ENCODE results near the gene HPCAL1. TPM values are rescaled to one million over a fixed set of nuclear protein-coding genes. Genes with fewer than 3 reads are reported as not detected.

Gene HPCAL1
- polyA plus RNA-seq, 3 donors: 82.1 to 99.5 (median 98.0) TPM

- no peak overlapping the region for H3K4me2 ChIP-seq (replicated peaks; ENCODE audit: extremely low read depth, low read length, poor library complexity, severe bottlenecking)
- Mint-ChIP-seq H3K4me1 (peaks cover 35% of the 10 kb centered on the region), H3K27me3 (ENCODE audit: low read depth in 3 of 3) (peaks cover 0 to 5% (median 0%) of the 10 kb centered on the region in 3 donors), H3K9me3 (peaks cover 0 to 6% (median 3%) of the 10 kb centered on the region in 7 donors), H3K36me3 (peaks cover 32 to 51% of the 10 kb centered on the region in 2 donors), H3K27ac (peak overlapping the region in 4 of 7 donors; percentile 13 to 83 (median 54)), H3K4me3 (no peak overlapping the region)
- 100% methylated on average over 6 of the region's 7 CpGs for WGBS (ENCODE audit: insufficient coverage)
- peaks cover 32% of the 10 kb centered on the region for H4K20me1 ChIP-seq (ENCODE audit: insufficient read depth, low read length)
- no peak for TF ChIP-seq CTCF (IDR thresholded peaks at IDR 0.05)
- intact Hi-C loops (cut with micrococcal nuclease): loop anchor here (5.0 kb wide), 2 partner anchors 112 to 292 kb away; partner anchors contain the start of genes HPCAL1 (in 1 of the 2) and RRM2 (in 1 of the 2)
- peaks cover 25 to 26% of the 10 kb centered on the region in 2 donors for H3K4me1 ChIP-seq (ENCODE audit: control insufficient read depth in 1 of 2, insufficient read depth in 2 of 2, low read length in 2 of 2)
- H3K9ac ChIP-seq (ENCODE audit: insufficient read depth, low read length, poor library complexity, severe bottlenecking): no peak overlapping the region
- no peaks in the 10 kb centered on the region for H3K27me3 ChIP-seq (ENCODE audit: control insufficient read depth in 2 of 2, insufficient read depth in 2 of 2, low read length in 2 of 2)
- peaks cover 7 to 43% of the 10 kb centered on the region in 2 donors for H3K36me3 ChIP-seq (replicated peaks in 1 of 2; ENCODE audit: control insufficient read depth in 1 of 2, insufficient read depth in 2 of 2, low read length in 2 of 2)
- H3K9me3 ChIP-seq (replicated peaks in 1 of 2; ENCODE audit: control insufficient read depth in 1 of 2, insufficient read depth in 1 of 2, low read length in 2 of 2): no peaks in the 10 kb centered on the region
- H3K27ac ChIP-seq (ENCODE audit: low read depth in 1 of 2, low read length in 2 of 2): no peak overlapping the region
- peaks cover 33% of the 10 kb centered on the region for H3K79me2 ChIP-seq (ENCODE audit: insufficient read depth, low read length)
- H3K4me3 ChIP-seq (replicated peaks in 1 of 3; ENCODE audit: low read depth in 2 of 3, low read length in 3 of 3): no peak overlapping the region
- no peak for DNase-seq
- H2AFZ ChIP-seq (ENCODE audit: insufficient read depth, low read depth, low read length, poor library complexity, severe bottlenecking): no peak overlapping the region
These were observed 111.3 kb downstream of the HPCAL1 start for GRCh38 chr2:10413991-10414451.

- Histone ChIP-seq H4K20me1 (ENCODE audit: insufficient read depth, low read length) (peaks cover 32% of the 10 kb centered on the region), H3K27ac (ENCODE audit: low read depth in 1 of 2, low read length in 2 of 2) (no peak overlapping the region), H3K36me3 (replicated peaks in 1 of 2; ENCODE audit: control insufficient read depth in 1 of 2, insufficient read depth in 2 of 2, low read length in 2 of 2) (peaks cover 11 to 49% of the 10 kb centered on the region in 2 donors), H3K27me3 (ENCODE audit: control insufficient read depth in 2 of 2, insufficient read depth in 2 of 2, low read length in 2 of 2) (no peaks in the 10 kb centered on the region), H3K4me3 (replicated peaks in 1 of 3; ENCODE audit: low read depth in 2 of 3, low read length in 3 of 3) (no peak overlapping the region), H3K4me1 (ENCODE audit: control insufficient read depth in 1 of 2, insufficient read depth in 2 of 2, low read length in 2 of 2) (peaks cover 19 to 20% of the 10 kb centered on the region in 2 donors), H3K9me3 (replicated peaks in 1 of 2; ENCODE audit: control insufficient read depth in 1 of 2, insufficient read depth in 1 of 2, low read length in 2 of 2) (no peaks in the 10 kb centered on the region), H3K9ac (ENCODE audit: insufficient read depth, low read length, poor library complexity, severe bottlenecking) (no peak overlapping the region), H3K79me2 (ENCODE audit: insufficient read depth, low read length) (peaks cover 30% of the 10 kb centered on the region), H2AFZ (ENCODE audit: insufficient read depth, low read depth, low read length, poor library complexity, severe bottlenecking) (no peak overlapping the region), H3K4me2 (replicated peaks; ENCODE audit: extremely low read depth, low read length, poor library complexity, severe bottlenecking) (no peak overlapping the region)
- peaks cover 0 to 5% (median 0%) of the 10 kb centered on the region in 3 donors for H3K27me3 Mint-ChIP-seq (ENCODE audit: low read depth in 3 of 3)
- no peak for TF ChIP-seq CTCF (IDR thresholded peaks at IDR 0.05)
- intact Hi-C loops (cut with micrococcal nuclease): loop anchor here (5.0 kb wide), 2 partner anchors 112 to 292 kb away; partner anchors contain the start of genes HPCAL1 (in 1 of the 2) and RRM2 (in 1 of the 2)
- H3K9me3 Mint-ChIP-seq: peaks cover 0 to 6% (median 3%) of the 10 kb centered on the region in 7 donors
- no peak overlapping the region for H3K4me3 Mint-ChIP-seq
- peaks cover 30% of the 10 kb centered on the region for H3K4me1 Mint-ChIP-seq
- 100% methylated on average over 2 of the region's 10 CpGs for WGBS (ENCODE audit: insufficient coverage)
- DNase-seq: no peak
- peak overlapping the region in 3 of 7 donors; percentile 13 to 55 (median 50) for H3K27ac Mint-ChIP-seq
- H3K36me3 Mint-ChIP-seq: peaks cover 38 to 56% of the 10 kb centered on the region in 2 donors
These were observed 111.9 kb downstream of the HPCAL1 start for GRCh38 chr2:10414591-10414990.
